Lower lobe of right lung (tissue), 2 donors: ENCODE measurements around the gene LMO1. TPM values are rescaled to one million over a fixed set of nuclear protein-coding genes. Genes with fewer than 3 reads are reported as not detected.
A peak's percentile ranks its signal among the peaks of the same experiment; 100 is the strongest.

Experiments used
- ATAC-seq, 2 donors: fragments of 200-7000 bp; cut with Tn5 transposase; one replicate each; pipeline ENCODE4 v1.9.1; 2020 to 2022; ENCODE audit warnings: mild to moderate bottlenecking in 2 of 2, moderate library complexity in 2 of 2
- DNase-seq: peaks from one replicate; pipeline ENCODE4 v3.0.0-alpha.2; 2020
- H3K27ac ChIP-seq: fragments of 200-600 bp; one replicate; pipeline ENCODE4 v1.8.0; 2022
- H3K27me3 ChIP-seq: fragments of 200-600 bp; one replicate; pipeline ENCODE4 v1.8.0; 2022; ENCODE audit warnings: low read depth
- H3K36me3 ChIP-seq: fragments of 200-600 bp; one replicate; pipeline ENCODE4 v1.8.0; 2022; ENCODE audit warnings: mild to moderate bottlenecking
- H3K4me1 ChIP-seq: fragments of 200-600 bp; one replicate; pipeline ENCODE4 v1.8.0; 2022
- H3K4me3 ChIP-seq: fragments of 200-600 bp; one replicate; pipeline ENCODE4 v1.8.0; 2022; ENCODE audit warnings: mild to moderate bottlenecking
- H3K9me3 ChIP-seq: fragments of 200-600 bp; one replicate; pipeline ENCODE4 v1.8.0; 2022
- CTCF ChIP-seq: fragments of 200-600 bp; IDR thresholded peaks from one replicate; pipeline ENCODE4 v1.8.0; 2022; ENCODE audit warnings: antibody characterized with exemption, mild to moderate bottlenecking
- intact Hi-C: fragments of 100-400 bp; cut with DNase I; formaldehyde crosslinking; loops from one replicate; pipeline ENCODE4 v1.11.0; 2022
- total RNA-seq: library from RNA; stranded (reverse); fragmentation: NEBNext Ultra II Directional; extraction: Animal tissue kit (Norgen Biotek cat#: 25700); gene quantifications from one replicate; pipeline ENCODE4 v1.2.1, GENCODE V29; 2021
- donor health status: DM: no; HTN: yes; CAD: no; lungs with severe emphysema.

LMO1 gene
- total RNA-seq, 1 donor from 2014 or later: not detected

GRCh38 chr11:8249482-8249881 is 14.2 kb downstream of the LMO1 start:
- no peak for TF ChIP-seq CTCF
- Histone ChIP-seq H3K4me3 (no peak overlapping the region), H3K36me3 (no peaks in the 10 kb centered on the region), H3K4me1 (no peaks in the 10 kb centered on the region), H3K27me3 (no peaks in the 10 kb centered on the region), H3K9me3 (no peaks in the 10 kb centered on the region), H3K27ac (no peak overlapping the region)
- ATAC-seq (no peak), DNase-seq (no peak)
- intact Hi-C loops: no loop called here

- ATAC-seq: no peak
- Histone ChIP-seq H3K9me3 (no peaks in the 10 kb centered on the region), H3K4me1 (no peaks in the 10 kb centered on the region), H3K36me3 (no peaks in the 10 kb centered on the region), H3K4me3 (no peak overlapping the region), H3K27ac (no peak overlapping the region), H3K27me3 (no peaks in the 10 kb centered on the region)
- intact Hi-C loops: no loop called here
- no peak for TF ChIP-seq CTCF
- peak; percentile 20 for DNase-seq
Measured at GRCh38 chr11:8248786-8249185, 14.9 kb downstream of the LMO1 start.

- H3K27me3 ChIP-seq: no peaks in the 10 kb centered on the region
- ATAC-seq: peak in 1 of 2 donors; percentile 26
- no peaks in the 10 kb centered on the region for H3K9me3 ChIP-seq
- TF ChIP-seq CTCF: peak; percentile 37
- peak; percentile 47 for DNase-seq
- intact Hi-C loops: no loop called here
- no peak overlapping the region for H3K4me3 ChIP-seq
- no peak overlapping the region for H3K27ac ChIP-seq
- H3K36me3 ChIP-seq: no peaks in the 10 kb centered on the region
- H3K4me1 ChIP-seq: no peaks in the 10 kb centered on the region
Measured at GRCh38 chr11:8247312-8247711, 16.4 kb downstream of the LMO1 start.

- H3K4me1 ChIP-seq: no peaks in the 10 kb centered on the region
- H3K27me3 ChIP-seq: no peaks in the 10 kb centered on the region
- H3K27ac ChIP-seq: no peak overlapping the region
- intact Hi-C loops: no loop called here
- no peak for TF ChIP-seq CTCF
- H3K36me3 ChIP-seq: no peaks in the 10 kb centered on the region
- DNase-seq (no peak), ATAC-seq (no peak)
- H3K4me3 ChIP-seq: no peak overlapping the region
- no peaks in the 10 kb centered on the region for H3K9me3 ChIP-seq
Measured at GRCh38 chr11:8243458-8243857, 20.2 kb downstream of the LMO1 start.

- ATAC-seq (no peak), DNase-seq (no peak)
- no peak overlapping the region for H3K27ac ChIP-seq
- H3K9me3 ChIP-seq: no peaks in the 10 kb centered on the region
- intact Hi-C loops: no loop called here
- no peaks in the 10 kb centered on the region for H3K27me3 ChIP-seq
- no peaks in the 10 kb centered on the region for H3K4me1 ChIP-seq
- no peaks in the 10 kb centered on the region for H3K36me3 ChIP-seq
- H3K4me3 ChIP-seq: no peak overlapping the region
- no peak for TF ChIP-seq CTCF
Measured at GRCh38 chr11:8242499-8243280, 21.0 kb downstream of the LMO1 start.
